ENCODE measurements around the gene BMP7. TPM values are rescaled to one million over a fixed set of nuclear protein-coding genes. Genes with fewer than 3 reads are reported as not detected.

Gene BMP7
- total and polyA plus RNA-seq, 12 donors: 0.72 to 19.2 (median 4.1) TPM

DNA sequence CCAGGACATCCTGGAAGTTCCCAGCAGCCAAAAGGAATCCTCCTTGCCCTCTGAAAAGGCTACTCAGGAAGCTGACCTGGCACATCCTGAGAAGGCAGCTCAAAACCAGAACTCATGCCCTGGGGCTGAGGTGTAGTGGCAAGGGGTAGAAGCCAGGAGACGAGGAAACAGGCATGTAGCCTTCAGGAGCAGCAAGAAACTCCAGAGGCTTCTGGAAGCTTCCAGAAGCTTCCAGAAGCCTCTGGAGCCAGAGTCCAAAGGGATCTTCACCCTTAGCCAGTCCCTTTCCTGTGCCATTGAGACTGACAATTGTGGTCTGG, 43.9 kb downstream of the BMP7 start:
- TF ChIP-seq, protein P1, sequence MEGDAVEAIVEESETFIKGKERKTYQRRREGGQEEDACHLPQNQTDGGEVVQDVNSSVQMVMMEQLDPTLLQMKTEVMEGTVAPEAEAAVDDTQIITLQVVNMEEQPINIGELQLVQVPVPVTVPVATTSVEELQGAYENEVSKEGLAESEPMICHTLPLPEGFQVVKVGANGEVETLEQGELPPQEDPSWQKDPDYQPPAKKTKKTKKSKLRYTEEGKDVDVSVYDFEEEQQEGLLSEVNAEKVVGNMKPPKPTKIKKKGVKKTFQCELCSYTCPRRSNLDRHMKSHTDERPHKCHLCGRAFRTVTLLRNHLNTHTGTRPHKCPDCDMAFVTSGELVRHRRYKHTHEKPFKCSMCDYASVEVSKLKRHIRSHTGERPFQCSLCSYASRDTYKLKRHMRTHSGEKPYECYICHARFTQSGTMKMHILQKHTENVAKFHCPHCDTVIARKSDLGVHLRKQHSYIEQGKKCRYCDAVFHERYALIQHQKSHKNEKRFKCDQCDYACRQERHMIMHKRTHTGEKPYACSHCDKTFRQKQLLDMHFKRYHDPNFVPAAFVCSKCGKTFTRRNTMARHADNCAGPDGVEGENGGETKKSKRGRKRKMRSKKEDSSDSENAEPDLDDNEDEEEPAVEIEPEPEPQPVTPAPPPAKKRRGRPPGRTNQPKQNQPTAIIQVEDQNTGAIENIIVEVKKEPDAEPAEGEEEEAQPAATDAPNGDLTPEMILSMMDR (IDR thresholded peaks at IDR 0.05): no peak
- intact Hi-C loops (cut with DNase I): no loop called here
- Histone ChIP-seq H3K27ac (no peak overlapping the region), H3K4me3 (no peak overlapping the region), H3K27me3 (peaks cover 0 to 37% (median 0%) of the 10 kb centered on the region in 7 donors), H3K4me1 (peaks cover 0 to 11% (median 0%) of the 10 kb centered on the region in 9 donors), H3K36me3 (no peaks in the 10 kb centered on the region), H3K9me3 (no peaks in the 10 kb centered on the region)
- no peak for DNase-seq
- ATAC-seq: no peak
- WGBS, 2 donors: 81 to 82% methylated on average over 1 of the region's 1 CpG

DNA sequence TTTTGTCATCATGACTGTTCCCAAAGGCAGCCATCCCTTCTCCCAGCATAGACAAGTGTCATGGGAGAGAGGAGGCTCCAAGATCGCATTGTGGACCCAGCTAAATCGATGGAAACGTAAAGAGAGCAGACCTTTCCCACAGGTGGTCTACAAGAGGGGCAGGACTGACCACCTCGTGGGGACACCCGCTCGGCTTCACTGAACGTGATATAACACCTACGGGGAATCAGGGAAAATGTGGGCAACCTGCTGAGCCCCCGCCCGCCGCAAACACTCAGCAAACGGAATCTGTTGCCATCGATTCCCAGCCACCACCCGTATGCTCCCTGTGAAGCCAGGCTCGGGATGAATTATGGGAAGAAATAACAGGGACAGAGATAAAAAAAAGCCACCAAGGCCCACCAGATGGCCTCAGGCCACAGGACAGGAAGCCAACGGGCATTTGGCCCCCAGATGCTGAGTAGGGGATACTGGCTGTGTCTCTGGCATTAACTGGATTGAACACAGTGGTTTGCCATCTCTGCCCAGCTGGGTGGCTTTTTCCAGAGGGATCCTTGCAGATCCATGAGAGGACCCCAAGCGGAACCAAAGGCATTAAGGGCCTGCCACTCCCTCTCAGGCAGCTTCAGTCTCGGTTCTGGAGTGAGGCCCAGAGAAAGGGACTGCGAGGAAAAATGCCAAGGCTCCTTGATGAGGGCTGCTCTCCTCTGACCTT, 44.4 kb downstream of the BMP7 start:
- WGBS, 2 donors: 80 to 83% methylated on average over 19 of the region's 19 CpGs
- intact Hi-C loops (cut with DNase I): no loop called here
- no peak for ATAC-seq
- no peak for DNase-seq
- TF ChIP-seq, protein P1 (IDR thresholded peaks at IDR 0.05): no peak
- Histone ChIP-seq H3K4me1 (peaks cover 0 to 11% (median 0%) of the 10 kb centered on the region in 9 donors), H3K9me3 (no peaks in the 10 kb centered on the region), H3K27me3 (peaks cover 0 to 37% (median 0%) of the 10 kb centered on the region in 7 donors), H3K36me3 (no peaks in the 10 kb centered on the region), H3K4me3 (no peak overlapping the region), H3K27ac (no peak overlapping the region)

DNA sequence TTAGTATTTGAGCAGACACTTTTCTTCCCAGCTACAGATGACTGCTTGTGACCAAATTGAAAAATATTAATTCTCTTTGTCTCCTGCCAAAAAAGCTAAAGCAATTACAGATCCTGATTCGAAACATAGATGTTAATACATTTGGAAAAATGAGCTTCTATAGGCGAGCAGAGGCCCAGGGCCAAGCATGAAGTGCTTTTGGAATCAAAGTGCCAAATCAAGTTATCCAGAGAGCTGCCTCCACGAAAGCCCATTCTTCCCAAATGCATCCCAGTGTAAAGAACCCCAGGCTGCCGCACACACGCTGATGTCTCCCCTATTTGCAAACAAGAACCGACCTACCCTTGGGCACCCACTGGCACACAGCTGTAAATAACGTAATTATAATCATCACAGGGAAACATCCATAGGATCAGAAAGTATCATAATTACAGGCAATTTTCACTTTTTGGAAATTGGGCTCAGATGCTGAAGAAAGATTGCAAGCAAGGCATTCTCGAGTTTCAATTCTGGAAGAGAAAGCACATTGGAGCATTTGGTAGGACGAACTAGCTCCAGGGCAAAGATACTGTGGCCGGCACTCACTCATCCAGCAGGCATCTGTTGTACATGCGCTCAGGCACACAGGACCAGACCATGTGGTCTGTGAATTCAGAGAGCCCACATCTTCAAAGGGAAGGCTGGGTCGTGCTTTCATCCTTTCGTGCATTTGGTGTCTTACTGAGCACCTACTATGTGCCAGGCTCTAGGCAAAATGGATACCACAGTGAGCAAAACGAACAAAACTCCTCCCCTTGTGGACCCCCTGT, 45.9 kb downstream of the BMP7 start:
- intact Hi-C loops (cut with DNase I): no loop called here
- TF ChIP-seq, protein P1 (IDR thresholded peaks at IDR 0.05): no peak
- H3K27ac ChIP-seq: no peak overlapping the region
- H3K4me1 ChIP-seq: peaks cover 0 to 11% (median 0%) of the 10 kb centered on the region in 9 donors
- H3K36me3 ChIP-seq: no peaks in the 10 kb centered on the region
- no peak for DNase-seq
- H3K4me3 ChIP-seq: no peak overlapping the region
- H3K27me3 ChIP-seq: peaks cover 0 to 34% (median 0%) of the 10 kb centered on the region in 7 donors
- WGBS, 2 donors: 77 to 85% methylated on average over 14 of the region's 14 CpGs
- no peaks in the 10 kb centered on the region for H3K9me3 ChIP-seq
- no peak for ATAC-seq

DNA sequence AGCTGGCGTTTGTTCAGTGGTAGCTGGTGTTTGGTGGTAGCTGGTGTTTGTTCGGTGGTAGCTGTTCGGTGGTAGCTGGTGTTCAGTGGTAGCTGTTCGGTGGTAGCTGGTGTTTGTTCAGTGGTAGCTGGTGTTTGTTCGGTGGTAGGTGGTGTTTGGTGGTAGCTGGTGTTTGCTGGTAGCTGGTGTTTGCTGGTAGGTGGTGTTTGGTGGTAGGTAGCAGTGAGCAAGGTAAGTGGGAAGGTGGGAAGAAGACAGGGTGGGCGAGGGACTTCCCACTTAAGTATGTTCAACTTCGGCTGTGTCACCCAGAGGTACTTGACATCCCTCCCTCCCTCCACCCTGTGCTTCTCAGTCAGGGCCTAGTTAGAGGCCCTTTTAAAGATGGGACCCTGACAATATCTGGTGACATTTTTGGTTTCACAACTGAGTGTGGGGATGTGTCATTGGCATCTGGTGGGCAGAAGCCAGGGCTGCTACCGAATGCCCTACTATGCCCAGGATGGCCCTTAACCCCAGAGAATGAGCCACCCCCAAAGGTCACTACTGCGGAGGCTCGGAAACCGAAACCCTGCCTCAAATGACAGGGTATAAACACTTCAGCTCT, 47.3 kb downstream of the BMP7 start:
- peaks cover 0 to 27% (median 0%) of the 10 kb centered on the region in 7 donors for H3K27me3 ChIP-seq
- intact Hi-C loops (cut with DNase I): no loop called here
- 94% methylated on average over 11 of the region's 11 CpGs for WGBS, 2 donors
- H3K4me1 ChIP-seq: peaks cover 0 to 7% (median 0%) of the 10 kb centered on the region in 9 donors
- no peak overlapping the region for H3K27ac ChIP-seq
- ATAC-seq (no peak), DNase-seq (no peak)
- H3K4me3 ChIP-seq: no peak overlapping the region
- TF ChIP-seq, protein P1 (IDR thresholded peaks at IDR 0.05): no peak
- H3K9me3 ChIP-seq: no peaks in the 10 kb centered on the region
- H3K36me3 ChIP-seq: no peaks in the 10 kb centered on the region
